GM12878 (cell line): ENCODE data around the gene CDC6. TPM values are rescaled to one million over a fixed set of nuclear protein-coding genes. Genes with fewer than 3 reads are reported as not detected.

Experiments
- ATAC-seq: fragments of 200-7000 bp; cut with Tn5 transposase; 3 replicates; pipeline ENCODE4 v1.9.1; 2020; ENCODE audit warnings: mild to moderate bottlenecking, moderate library complexity
- BruUV-seq: library from RNA; stranded (reverse); fragments of 400-500 nt; replicated peaks from 2 replicates; lab custom pipeline; 2021; lab: Mats Ljungman, UMichigan
- CTCF ChIA-PET: fragments of 300-600 bp; sonication (Branson Sonifier 250); formaldehyde crosslinking; extraction: SDS; loops from one replicate; lab custom pipeline; 2021; ENCODE audit warnings: inconsistent platforms; lab: Yijun Ruan, JAX
- POLR2A ChIA-PET: fragments of 350-600 bp; formaldehyde crosslinking; extraction: SDS; loops from one replicate; lab custom pipeline; 2021; ENCODE audit warnings: inconsistent platforms; lab: Charles Lee
- RAD21 ChIA-PET: fragments of 300-600 bp; sonication (Branson Sonifier 250); formaldehyde crosslinking; loops from one replicate; lab custom pipeline; 2023; ENCODE audit warnings: antibody characterized with exemption; ENCODE audit not compliant: unreplicated experiment; lab: Charles Lee
- SMC1A ChIA-PET: fragments of 300-600 bp; sonication (Branson Sonifier 250); formaldehyde crosslinking; loops from one replicate; lab custom pipeline; 2023; ENCODE audit not compliant: unreplicated experiment, uncharacterized antibody; lab: Charles Lee
- DNase-seq: peaks from one replicate; pipeline ENCODE4 v3.0.0-alpha.2; 2011; ENCODE audit warnings: low read depth, low spot score
- FAIRE-seq: peaks from 3 replicates; lab custom pipeline; 2011; peaks lifted over from hg19 to GRCh38; lab: Jason Lieb, UNC
- H2AFZ ChIP-seq: 2 replicates; pipeline ENCODE4 v1.6.0; 2011; ENCODE audit warnings: low read depth, low read length, control low read depth; ENCODE audit not compliant: control insufficient read depth
- H3K27ac ChIP-seq: 2 replicates; pipeline ENCODE4 v1.5.1; 2011; ENCODE audit warnings: control low read depth; ENCODE audit not compliant: control insufficient read depth, insufficient read depth
- H3K27me3 ChIP-seq, 2 experiments: replicated peaks in 1 of 2; 2 replicates each; pipeline versions ENCODE4 v1.6.0 to v1.6.1; 2011; ENCODE audit warnings: low read length in 1 of 2; ENCODE audit not compliant: control insufficient read depth in 2 of 2, insufficient read depth in 2 of 2
- H3K36me3 ChIP-seq, 2 experiments: 2 replicates each; pipeline ENCODE4 v1.5.1; 2011; ENCODE audit warnings: low read length in 1 of 2; ENCODE audit not compliant: control insufficient read depth in 2 of 2, insufficient read depth in 2 of 2
- H3K4me1 ChIP-seq: 2 replicates; pipeline ENCODE4 v1.6.1; 2011; ENCODE audit warnings: mild to moderate bottlenecking, low read length, moderate library complexity, mixed read lengths; ENCODE audit not compliant: control insufficient read depth, insufficient read depth
- H3K4me2 ChIP-seq: 2 replicates; pipeline ENCODE4 v1.6.0; 2011; ENCODE audit warnings: control low read depth; ENCODE audit not compliant: control insufficient read depth, insufficient read depth
- H3K4me3 ChIP-seq: fragments of 200-600 bp; sonication (generic); 2 replicates; pipeline ENCODE4 v1.5.1; 2016
- H3K79me2 ChIP-seq: 2 replicates; pipeline ENCODE4 v1.6.0; 2011; ENCODE audit warnings: low read length; ENCODE audit not compliant: control insufficient read depth, insufficient read depth
- H3K9ac ChIP-seq: 2 replicates; pipeline ENCODE4 v1.8.0; 2011; ENCODE audit warnings: low read length, control low read depth, mixed read lengths; ENCODE audit not compliant: control insufficient read depth, insufficient read depth
- H3K9me3 ChIP-seq: replicated peaks from 3 replicates; pipeline ENCODE4 v1.5.1; 2011; ENCODE audit warnings: mild to moderate bottlenecking, low read length; ENCODE audit not compliant: control insufficient read depth, insufficient read depth
- H4K20me1 ChIP-seq: 2 replicates; pipeline ENCODE4 v1.6.0; 2011; ENCODE audit not compliant: control insufficient read depth, insufficient read depth
- ASH2L ChIP-seq: fragments of 300-600, 200-600 bp; sonication (generic); IDR thresholded peaks from 2 replicates; pipeline ENCODE4 v1.6.1; 2017; ENCODE audit warnings: low read depth, mild to moderate bottlenecking, borderline replicate concordance
- CHD1 ChIP-seq: IDR thresholded peaks from 2 replicates; pipeline ENCODE4 v1.6.1; 2012; ENCODE audit warnings: low read depth, low read length, improper control_type of control experiment
- MYC ChIP-seq: IDR thresholded peaks from 2 replicates; pipeline ENCODE4 v1.6.1; 2011; ENCODE audit warnings: mild to moderate bottlenecking, low read length, moderate library complexity, inconsistent platforms; ENCODE audit not compliant: insufficient read depth, insufficient replicate concordance, insufficient read length, severe bottlenecking
- PML ChIP-seq: IDR thresholded peaks from 2 replicates; pipeline ENCODE4 v1.6.1; 2012; ENCODE audit warnings: low read length, inconsistent platforms
- RELB ChIP-seq: fragments of 450-650 bp; IDR thresholded peaks from 2 replicates; pipeline ENCODE4 v1.6.1; 2017; ENCODE audit warnings: low read depth, mild to moderate bottlenecking, moderate library complexity
- SIX5 ChIP-seq: IDR thresholded peaks from 2 replicates; pipeline ENCODE4 v1.6.1; 2011; ENCODE audit warnings: mild to moderate bottlenecking, low read depth, low read length, moderate library complexity; ENCODE audit not compliant: severe bottlenecking
- SKIL ChIP-seq: fragments of 450-650 bp; IDR thresholded peaks from 2 replicates; pipeline ENCODE4 v1.6.1; 2017; ENCODE audit warnings: mild to moderate bottlenecking, low read depth, inconsistent platforms; ENCODE audit not compliant: poor library complexity, severe bottlenecking
- ZNF274 ChIP-seq: IDR thresholded peaks from one replicate; pipeline ENCODE4 v1.8.0; 2011; ENCODE audit not compliant: insufficient read length, insufficient read depth
- ZNF592 ChIP-seq: fragments of 450-650 bp; IDR thresholded peaks from 2 replicates; pipeline ENCODE4 v1.6.1; 2017; ENCODE audit warnings: mild to moderate bottlenecking, moderate library complexity
- WGBS: methylation state at CpG from one replicate; pipeline ENCODE4 v1.1.6; 2016; ENCODE audit warnings: low lambda C conversion rate; ENCODE audit not compliant: insufficient replicate concordance, insufficient coverage; ENCODE audit errors: missing lambda C conversion rate; 5-methylcytosine and 5-hydroxymethylcytosine counted together
- in situ Hi-C: fragments of 300-500 bp; cut with MboI; formaldehyde crosslinking; loops from 9 replicates; pipeline ENCODE4 v1.14.3; 2018; ENCODE audit warnings: mixed read lengths
- intact Hi-C: fragments of 100-400 bp; cut with micrococcal nuclease; formaldehyde crosslinking; loops from one replicate; pipeline ENCODE4 v1.14.2; 2022; ENCODE audit not compliant: unreplicated experiment
- polyA plus RNA-seq, 11 experiments: library from polyadenylated mRNA; depleted of rRNA in 4 of 11; unstranded in 6 of 11; stranded (reverse) in 5 of 11; fragments of >200 nt; fragmentation: Nextera tagmentation in 4 of 11; fragmentation: Illumina TruSeq in 1 of 11; extraction: Ambion mirVana in 4 of 11; extraction: Trizol in 1 of 11; gene quantifications; 1 replicate in 1 of 11; 2 replicates in 10 of 11; pipeline versions ENCODE4 v1.2.1 to v1.2.3, GENCODE V29; 2011 to 2016; ENCODE audit warnings: inconsistent platforms in 2 of 11, missing spikeins in 2 of 11, low read depth in 1 of 11
- total RNA-seq, 4 experiments: library from RNA; depleted of rRNA in 3 of 4; stranded (reverse); fragments of >200 nt in 3 of 4; fragmentation: Illumina TruSeq in 1 of 4; extraction: Trizol in 1 of 4; gene quantifications; 2 replicates each; pipeline versions ENCODE4 v1.2.1 to v1.2.3, GENCODE V29; 2013 to 2021

CDC6 gene
- total and polyA plus RNA-seq, 10 of the 15 experiments (the other 5 are each of a cell fraction or from before 2014, with no cell fraction given): 13.3 to 60.9 (median 47.6) TPM

GRCh38 chr17:40337351-40337750 lies 49.7 kb downstream of the CDC6 start:
- POLR2A ChIA-PET: no interaction called here
- H3K79me2 ChIP-seq: peaks cover 49% of the 10 kb centered on the region
- WGBS: 85% methylated on average over 8 of the region's 8 CpGs

More at GRCh38 chr17:40337351-40337750, 49.7 kb downstream of the CDC6 start:
- Histone ChIP-seq H3K4me2 (no peak overlapping the region), H3K27me3 (no peaks in the 10 kb centered on the region), H3K4me1 (peaks cover 24% of the 10 kb centered on the region), H3K4me3 (no peak overlapping the region), H2AFZ (no peak overlapping the region), H3K9ac (no peak overlapping the region), H3K27ac (no peak overlapping the region), H3K36me3 (peaks cover 22 to 23% of the 10 kb centered on the region in 2 experiments), H4K20me1 (no peaks in the 10 kb centered on the region; the same call in 1 of the 2 replicates), H3K9me3 (no peaks in the 10 kb centered on the region)
- CTCF ChIA-PET: no interaction called here
- TF ChIP-seq RELB: no peak
- no peak for TF ChIP-seq PML
- no peak for TF ChIP-seq ZNF274
- no peak for TF ChIP-seq MYC
- TF ChIP-seq ZNF592: no peak
- no peak for TF ChIP-seq SKIL
- no peak for TF ChIP-seq SIX5
- no peak for TF ChIP-seq CHD1
- no peak for TF ChIP-seq ASH2L
- BruUV-seq: no TSS peak
- in situ Hi-C loops (no loop called here), intact Hi-C loops (no loop called here)
- no peak for ATAC-seq
- RAD21 ChIA-PET: interaction anchor here (1.5 kb wide), 1 partner anchor 18 kb away, joined by 3 read pairs; no protein-coding TSS in a partner anchor
- FAIRE-seq: no peak
- SMC1A ChIA-PET: no interaction called here
- DNase-seq: no peak
